B cell (primary cell): ENCODE data around the gene TGFB1. TPM values are rescaled to one million over a fixed set of nuclear protein-coding genes. Genes with fewer than 3 reads are reported as not detected.

Source experiments
- ATAC-seq: fragments of 200-7000 bp; cut with Tn5 transposase; one replicate; pipeline ENCODE4 v1.10.0; 2021; ENCODE audit warnings: low read depth, mild to moderate bottlenecking, moderate number of reproducible peaks, moderate library complexity
- CTCF ChIA-PET: fragments of 350-600 bp; sonication (Branson Sonifier 250); formaldehyde crosslinking; loops from one replicate; lab custom pipeline; 2021; ENCODE audit warnings: antibody characterized with exemption, inconsistent platforms; lab: Charles Lee
- POLR2A ChIA-PET: fragments of 350-600 bp; sonication (Branson Sonifier 250); formaldehyde crosslinking; loops from one replicate; lab custom pipeline; 2021; ENCODE audit warnings: antibody characterized with exemption; lab: Charles Lee
- DNase-seq: peaks from one replicate; pipeline ENCODE4 v3.0.0; 2013
- H2AFZ ChIP-seq: 2 replicates; pipeline ENCODE4 v1.6.1; 2012; ENCODE audit warnings: mild to moderate bottlenecking, low read depth, low read length; ENCODE audit not compliant: insufficient read depth, poor library complexity, severe bottlenecking
- H3K27ac ChIP-seq, 2 donors: 1 replicate in 1 of 2; 2 replicates in 1 of 2; pipeline ENCODE4 v1.5.1; 2012 to 2013; ENCODE audit warnings: low read length in 2 of 2, mild to moderate bottlenecking in 2 of 2, moderate library complexity in 1 of 2
- H3K27me3 ChIP-seq, 4 experiments: fragments of 200-600 bp in 1 of 4; sonication (generic) in 1 of 4; replicated peaks in 1 of 4; 1 replicate in 2 of 4; 2 replicates in 2 of 4; pipeline versions ENCODE4 v1.6.1 to v1.7.0; 2013 to 2016; ENCODE audit warnings: low read length in 3 of 4, mild to moderate bottlenecking in 2 of 4, mixed read lengths in 1 of 4, moderate library complexity in 1 of 4; ENCODE audit not compliant: insufficient read depth in 4 of 4, control insufficient read depth in 3 of 4; ENCODE audit errors: control extremely low read depth in 1 of 4
- H3K36me3 ChIP-seq, 2 experiments: replicated peaks in 1 of 2; 1 replicate in 1 of 2; 2 replicates in 1 of 2; pipeline versions ENCODE4 v1.6.1 to v1.7.1; 2013; ENCODE audit warnings: low read length in 1 of 2; ENCODE audit not compliant: insufficient read depth in 2 of 2, control insufficient read depth in 1 of 2; ENCODE audit errors: control extremely low read depth in 1 of 2, extremely low read depth in 1 of 2
- H3K4me1 ChIP-seq, 2 donors: fragments of 200-600 bp in 1 of 2; sonication (generic) in 1 of 2; 1 replicate in 1 of 2; 2 replicates in 1 of 2; pipeline versions ENCODE4 v1.5.1 to v1.6.1; 2013 to 2017; ENCODE audit warnings: low read length in 2 of 2; ENCODE audit not compliant: control insufficient read depth in 2 of 2, insufficient read depth in 2 of 2
- H3K4me2 ChIP-seq: replicated peaks from 2 replicates; pipeline ENCODE3; 2012; ENCODE audit warnings: mild to moderate bottlenecking, low read depth, low read length; ENCODE audit not compliant: poor library complexity, severe bottlenecking
- H3K4me3 ChIP-seq, 5 experiments: fragments of 200-600 bp in 1 of 5; sonication (generic) in 1 of 5; 1 replicate in 3 of 5; 2 replicates in 2 of 5; pipeline versions ENCODE4 v1.5.1 to v1.7.0; 2011 to 2016; ENCODE audit warnings: low read length in 4 of 5, mild to moderate bottlenecking in 4 of 5, low read depth in 2 of 5, control low read depth in 1 of 5, moderate library complexity in 1 of 5; ENCODE audit not compliant: insufficient read depth in 1 of 5; ENCODE audit errors: control extremely low read depth in 1 of 5, extremely low read depth in 1 of 5
- H3K79me2 ChIP-seq: fragments of 200-600 bp; sonication (generic); one replicate; pipeline ENCODE4 v1.6.0; 2016; ENCODE audit warnings: low read length; ENCODE audit not compliant: control insufficient read depth, insufficient read depth
- H3K9ac ChIP-seq: fragments of 200-600 bp; sonication (generic); 2 replicates; pipeline ENCODE4 v1.6.1; 2017; ENCODE audit warnings: mild to moderate bottlenecking, low read length, moderate library complexity
- H3K9me3 ChIP-seq, 3 donors: one replicate each; pipeline versions ENCODE4 v1.6.1 to v1.7.1; 2013; ENCODE audit warnings: low read length in 2 of 3; ENCODE audit not compliant: control insufficient read depth in 2 of 3, insufficient read depth in 1 of 3; ENCODE audit errors: control extremely low read depth in 1 of 3
- H4K20me1 ChIP-seq: 2 replicates; pipeline ENCODE4 v1.6.0; 2012; ENCODE audit warnings: mild to moderate bottlenecking, low read length; ENCODE audit not compliant: insufficient read depth, control insufficient read depth, poor library complexity, severe bottlenecking
- H3K27ac Mint-ChIP-seq: one replicate; pipeline ENCODE4 v1.8.0; 2021; ENCODE audit warnings: mixed read lengths
- H3K27me3 Mint-ChIP-seq: one replicate; pipeline ENCODE4 v1.8.0; 2021; ENCODE audit warnings: mixed read lengths
- H3K4me1 Mint-ChIP-seq: one replicate; pipeline ENCODE4 v1.8.0; 2021; ENCODE audit warnings: mixed read lengths
- H3K4me3 Mint-ChIP-seq: one replicate; pipeline ENCODE4 v1.8.0; 2021; ENCODE audit warnings: mixed read lengths
- H3K9me3 Mint-ChIP-seq: one replicate; pipeline ENCODE4 v1.8.0; 2022; ENCODE audit warnings: mixed read lengths; ENCODE audit not compliant: insufficient read depth
- EZH2 ChIP-seq: IDR thresholded peaks from 2 replicates; pipeline ENCODE4 v1.6.1; 2012; ENCODE audit warnings: borderline replicate concordance, low read depth, mild to moderate bottlenecking, moderate library complexity, low read length; ENCODE audit not compliant: insufficient read depth, poor library complexity, severe bottlenecking
- WGBS: methylation state at CpG from one replicate; pipeline ENCODE4 v1.1.5; 2013; ENCODE audit warnings: missing lambda C conversion rate; ENCODE audit not compliant: insufficient coverage; 5-methylcytosine and 5-hydroxymethylcytosine counted together
- intact Hi-C: fragments of 100-400 bp; cut with micrococcal nuclease; formaldehyde crosslinking; loops from one replicate; pipeline ENCODE4 v1.10.0; 2022
- polyA plus RNA-seq: library from polyadenylated mRNA; depleted of rRNA; stranded (reverse); fragments of >200 nt; gene quantifications from 2 replicates; pipeline ENCODE4 v1.2.3, GENCODE V29; 2012
- total RNA-seq, 2 donors: library from RNA; stranded (reverse); fragments of 120-200 nt in 1 of 2; gene quantifications; 1 replicate in 1 of 2; 2 replicates in 1 of 2; pipeline versions ENCODE4 v1.2.3 to v1.2.4, GENCODE V29; 2013 to 2022
- TF ChIP-seq, protein P1 (sequence below): fragments of 200-600 bp; IDR thresholded peaks from one replicate; pipeline ENCODE4 v1.8.0; 2022; ENCODE audit warnings: antibody characterized with exemption, mild to moderate bottlenecking

Gene TGFB1
- total and polyA plus RNA-seq, 2 donors (not counting 1 experiment from before 2014, with no cell fraction given), result 109 to 120 TPM

DNA sequence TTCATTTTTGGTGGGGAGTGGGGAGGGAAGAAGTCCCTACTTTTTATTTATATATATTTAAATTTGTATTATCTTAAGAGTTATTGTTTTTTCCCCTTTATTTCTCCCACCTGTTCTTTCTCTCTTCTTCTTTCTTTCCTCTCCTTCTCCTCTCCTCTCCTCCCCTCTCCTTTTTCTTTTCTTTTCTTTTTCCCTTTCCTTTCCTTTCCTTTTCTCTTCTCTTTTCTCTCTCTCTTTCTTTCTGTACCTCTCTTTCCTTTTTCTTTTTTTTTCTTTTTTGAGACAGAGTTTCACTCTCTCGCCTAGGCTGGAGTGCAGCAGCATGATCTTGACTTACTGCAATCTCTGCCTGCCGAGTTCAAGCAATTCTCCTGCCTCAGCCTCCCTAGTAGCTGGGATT is 45.8 kb upstream of the TGFB1 start:
- no peak overlapping the region for H3K4me3 ChIP-seq
- 94% methylated on average over 2 of the region's 2 CpGs for WGBS
- H3K4me3 Mint-ChIP-seq, result peak overlapping the region; percentile 45
- intact Hi-C loops, result loop anchor here (5.0 kb wide), 1 partner anchor 682 kb away; the partner anchor contains the start of genes COQ8B and ITPKC
- H3K9ac ChIP-seq, result no peak overlapping the region
- H3K27me3 ChIP-seq, result no peaks in the 10 kb centered on the region
- H3K27me3 Mint-ChIP-seq, result no peaks in the 10 kb centered on the region
- H3K27ac ChIP-seq, result no peak overlapping the region
- no peak overlapping the region for H2AFZ ChIP-seq
- no peak overlapping the region for H3K4me2 ChIP-seq
- no peak for TF ChIP-seq EZH2
- TF ChIP-seq, protein P1, sequence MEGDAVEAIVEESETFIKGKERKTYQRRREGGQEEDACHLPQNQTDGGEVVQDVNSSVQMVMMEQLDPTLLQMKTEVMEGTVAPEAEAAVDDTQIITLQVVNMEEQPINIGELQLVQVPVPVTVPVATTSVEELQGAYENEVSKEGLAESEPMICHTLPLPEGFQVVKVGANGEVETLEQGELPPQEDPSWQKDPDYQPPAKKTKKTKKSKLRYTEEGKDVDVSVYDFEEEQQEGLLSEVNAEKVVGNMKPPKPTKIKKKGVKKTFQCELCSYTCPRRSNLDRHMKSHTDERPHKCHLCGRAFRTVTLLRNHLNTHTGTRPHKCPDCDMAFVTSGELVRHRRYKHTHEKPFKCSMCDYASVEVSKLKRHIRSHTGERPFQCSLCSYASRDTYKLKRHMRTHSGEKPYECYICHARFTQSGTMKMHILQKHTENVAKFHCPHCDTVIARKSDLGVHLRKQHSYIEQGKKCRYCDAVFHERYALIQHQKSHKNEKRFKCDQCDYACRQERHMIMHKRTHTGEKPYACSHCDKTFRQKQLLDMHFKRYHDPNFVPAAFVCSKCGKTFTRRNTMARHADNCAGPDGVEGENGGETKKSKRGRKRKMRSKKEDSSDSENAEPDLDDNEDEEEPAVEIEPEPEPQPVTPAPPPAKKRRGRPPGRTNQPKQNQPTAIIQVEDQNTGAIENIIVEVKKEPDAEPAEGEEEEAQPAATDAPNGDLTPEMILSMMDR, result no peak
- CTCF ChIA-PET, result no interaction called here
- peaks cover 10% of the 10 kb centered on the region for H4K20me1 ChIP-seq
- H3K36me3 ChIP-seq, result peaks cover 0 to 13% of the 10 kb centered on the region in 2 experiments
- no peaks in the 10 kb centered on the region for H3K9me3 Mint-ChIP-seq
- peaks cover 72% of the 10 kb centered on the region for H3K79me2 ChIP-seq
- DNase-seq (no peak), ATAC-seq (no peak)
- H3K4me1 ChIP-seq, result peaks cover 27 to 28% of the 10 kb centered on the region in 2 donors
- POLR2A ChIA-PET, result interaction anchor here (0.6 kb wide), 1 partner anchor 20 kb away, joined by 4 read pairs; no protein-coding TSS in a partner anchor
- peaks cover 45% of the 10 kb centered on the region for H3K4me1 Mint-ChIP-seq
- no peak overlapping the region for H3K27ac Mint-ChIP-seq
- no peaks in the 10 kb centered on the region for H3K9me3 ChIP-seq

DNA sequence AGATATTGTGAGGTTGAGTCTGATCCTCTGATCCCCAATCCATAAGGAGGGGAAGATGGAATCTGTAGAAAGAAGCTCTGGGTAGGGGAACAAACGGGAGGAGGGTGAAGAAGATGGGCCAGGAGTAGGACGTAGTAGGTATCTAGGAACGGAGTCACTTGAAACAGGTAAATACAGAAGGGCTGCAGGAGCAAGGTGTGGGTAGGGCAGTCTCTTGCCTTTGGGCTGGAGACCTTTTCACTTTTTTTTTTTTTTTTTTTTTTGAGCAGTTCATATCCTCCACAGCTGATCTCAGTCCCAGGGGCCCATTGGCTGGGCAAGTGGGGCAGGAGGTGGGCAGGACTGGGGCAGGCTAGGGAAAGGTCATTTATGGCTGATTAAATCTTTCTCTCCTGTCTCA is 45.4 kb upstream of the TGFB1 start:
- H3K27ac ChIP-seq, result no peak overlapping the region
- peaks cover 76% of the 10 kb centered on the region for H3K79me2 ChIP-seq
- Mint-ChIP-seq H3K27me3 (no peaks in the 10 kb centered on the region), H3K9me3 (no peaks in the 10 kb centered on the region), H3K4me1 (peaks cover 45% of the 10 kb centered on the region), H3K27ac (peak overlapping the region; percentile 65), H3K4me3 (peak overlapping the region; percentile 96)
- ChIA-PET CTCF (interaction anchor here (0.6 kb wide), 1 partner anchor 197 kb away, joined by 3 read pairs; no protein-coding TSS in a partner anchor), POLR2A (interaction anchor here (0.6 kb wide), 1 partner anchor 20 kb away, joined by 4 read pairs; no protein-coding TSS in a partner anchor)
- H3K4me3 ChIP-seq, result no peak overlapping the region
- TF ChIP-seq EZH2, result no peak
- TF ChIP-seq, protein P1, result no peak
- H3K36me3 ChIP-seq, result peaks cover 0 to 13% of the 10 kb centered on the region in 2 experiments
- peaks cover 10% of the 10 kb centered on the region for H4K20me1 ChIP-seq
- H3K27me3 ChIP-seq, result no peaks in the 10 kb centered on the region
- H3K4me2 ChIP-seq, result peak overlapping the region; percentile 88
- ATAC-seq (no peak), DNase-seq (no peak)
- H3K9me3 ChIP-seq, result no peaks in the 10 kb centered on the region
- peak overlapping the region; percentile 86 for H3K9ac ChIP-seq
- 92% methylated on average over 2 of the region's 3 CpGs for WGBS
- H2AFZ ChIP-seq, result no peak overlapping the region
- H3K4me1 ChIP-seq, result peaks cover 27 to 28% of the 10 kb centered on the region in 2 donors
- intact Hi-C loops, result loop anchor here (5.0 kb wide), 1 partner anchor 682 kb away; the partner anchor contains the start of genes COQ8B and ITPKC
